ENCODE data around the gene GIPC2. TPM values are rescaled to one million over a fixed set of nuclear protein-coding genes. Genes with fewer than 3 reads are reported as not detected.

The GIPC2 gene
- total and polyA plus RNA-seq, 2 donors (not counting 1 experiment from before 2014, with no cell fraction given), result not detected

DNA sequence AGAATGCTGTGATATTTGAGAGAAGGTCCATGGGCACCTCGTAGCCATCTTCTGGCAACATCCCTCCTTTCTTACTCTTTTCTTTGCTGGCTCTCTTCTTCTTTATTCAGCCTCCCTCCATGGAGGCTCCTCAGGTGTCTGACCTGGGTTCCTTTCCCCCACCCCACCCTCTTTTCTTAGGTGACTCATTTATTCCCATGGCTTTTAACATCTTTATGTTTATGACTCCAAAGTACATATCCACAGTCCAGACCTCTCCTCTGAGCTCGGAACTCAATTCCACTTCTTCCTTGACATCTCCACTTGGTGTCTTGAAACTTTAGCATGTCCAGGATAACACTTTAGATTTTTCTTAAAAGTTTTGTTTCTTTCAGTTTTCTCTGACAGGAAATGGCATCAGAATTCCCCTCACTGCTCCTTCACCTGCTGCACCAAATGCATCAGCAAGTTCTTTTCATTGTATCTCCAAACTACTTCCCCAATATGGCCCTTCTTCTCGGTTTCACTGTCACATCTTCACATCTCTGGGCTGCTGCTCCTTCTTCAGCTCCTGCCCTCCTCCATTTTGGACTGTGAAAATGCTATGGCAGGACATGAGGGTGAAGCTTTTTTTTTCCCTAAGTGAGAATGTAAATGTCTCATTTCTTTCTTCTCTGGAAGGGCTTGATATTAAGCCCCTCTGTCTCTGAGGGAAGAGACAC lies 95.9 kb downstream of the GIPC2 start:
- Histone ChIP-seq H2AFZ (ENCODE audit: insufficient read depth, low read depth, low read length, poor library complexity, severe bottlenecking) (peak overlapping the region; percentile 84), H4K20me1 (ENCODE audit: control insufficient read depth, insufficient read depth, low read length, poor library complexity, severe bottlenecking) (no peaks in the 10 kb centered on the region), H3K9me3 (ENCODE audit: control extremely low read depth in 1 of 3, control insufficient read depth in 2 of 3, insufficient read depth in 1 of 3, low read length in 2 of 3) (no peaks in the 10 kb centered on the region), H3K27ac (ENCODE audit: low read length in 2 of 2) (peak overlapping the region in 1 of 2 donors; percentile 38), H3K36me3 (replicated peaks in 1 of 2; ENCODE audit: control extremely low read depth in 1 of 2, control insufficient read depth in 1 of 2, extremely low read depth in 1 of 2, insufficient read depth in 2 of 2, low read length in 1 of 2) (no peaks in the 10 kb centered on the region), H3K9ac (ENCODE audit: low read length) (no peak overlapping the region), H3K27me3 (replicated peaks in 1 of 4; ENCODE audit: control extremely low read depth in 1 of 4, control insufficient read depth in 3 of 4, insufficient read depth in 4 of 4, low read length in 3 of 4) (no peaks in the 10 kb centered on the region), H3K79me2 (ENCODE audit: control insufficient read depth, insufficient read depth, low read length) (no peaks in the 10 kb centered on the region), H3K4me2 (replicated peaks; ENCODE audit: low read depth, low read length, poor library complexity, severe bottlenecking) (no peak overlapping the region), H3K4me1 (ENCODE audit: control insufficient read depth in 2 of 2, insufficient read depth in 2 of 2, low read length in 2 of 2) (peaks cover 17 to 22% of the 10 kb centered on the region in 2 donors), H3K4me3 (ENCODE audit: control extremely low read depth in 1 of 5, extremely low read depth in 1 of 5, insufficient read depth in 1 of 5, low read depth in 2 of 5, low read length in 4 of 5) (no peak overlapping the region)
- ATAC-seq (ENCODE audit: low read depth), result no peak
- peak; percentile 21 for DNase-seq
- ChIA-PET CTCF (interaction anchor here (0.5 to 3.7 kb wide), 5 partner anchors 10 to 609 kb away, joined by 3 to 34 read pairs (median 5); no protein-coding TSS in a partner anchor), POLR2A (no interaction called here)
- Mint-ChIP-seq H3K27me3 (no peaks in the 10 kb centered on the region), H3K4me1 (peaks cover 28% of the 10 kb centered on the region), H3K4me3 (peak overlapping the region; percentile 38), H3K9me3 (ENCODE audit: insufficient read depth) (no peaks in the 10 kb centered on the region), H3K27ac (peak overlapping the region; percentile 2)
- intact Hi-C loops (cut with micrococcal nuclease), result no loop called here
- TF ChIP-seq, protein P1, sequence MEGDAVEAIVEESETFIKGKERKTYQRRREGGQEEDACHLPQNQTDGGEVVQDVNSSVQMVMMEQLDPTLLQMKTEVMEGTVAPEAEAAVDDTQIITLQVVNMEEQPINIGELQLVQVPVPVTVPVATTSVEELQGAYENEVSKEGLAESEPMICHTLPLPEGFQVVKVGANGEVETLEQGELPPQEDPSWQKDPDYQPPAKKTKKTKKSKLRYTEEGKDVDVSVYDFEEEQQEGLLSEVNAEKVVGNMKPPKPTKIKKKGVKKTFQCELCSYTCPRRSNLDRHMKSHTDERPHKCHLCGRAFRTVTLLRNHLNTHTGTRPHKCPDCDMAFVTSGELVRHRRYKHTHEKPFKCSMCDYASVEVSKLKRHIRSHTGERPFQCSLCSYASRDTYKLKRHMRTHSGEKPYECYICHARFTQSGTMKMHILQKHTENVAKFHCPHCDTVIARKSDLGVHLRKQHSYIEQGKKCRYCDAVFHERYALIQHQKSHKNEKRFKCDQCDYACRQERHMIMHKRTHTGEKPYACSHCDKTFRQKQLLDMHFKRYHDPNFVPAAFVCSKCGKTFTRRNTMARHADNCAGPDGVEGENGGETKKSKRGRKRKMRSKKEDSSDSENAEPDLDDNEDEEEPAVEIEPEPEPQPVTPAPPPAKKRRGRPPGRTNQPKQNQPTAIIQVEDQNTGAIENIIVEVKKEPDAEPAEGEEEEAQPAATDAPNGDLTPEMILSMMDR (IDR thresholded peaks at IDR 0.05), result no peak
- TF ChIP-seq EZH2 (IDR thresholded peaks at IDR 0.05; ENCODE audit: borderline replicate concordance, insufficient read depth, low read depth, low read length, poor library complexity, severe bottlenecking), result no peak
- 95% methylated on average over 2 of the region's 3 CpGs for WGBS (ENCODE audit: insufficient coverage)

GRCh38 chr1:78142736-78143135 lies 97.0 kb downstream of the GIPC2 start:
- peak overlapping the region; percentile 93 for H3K27ac Mint-ChIP-seq
- Histone ChIP-seq H4K20me1 (ENCODE audit: control insufficient read depth, insufficient read depth, low read length, poor library complexity, severe bottlenecking) (no peaks in the 10 kb centered on the region), H3K36me3 (replicated peaks in 1 of 2; ENCODE audit: control extremely low read depth in 1 of 2, control insufficient read depth in 1 of 2, extremely low read depth in 1 of 2, insufficient read depth in 2 of 2, low read length in 1 of 2) (no peaks in the 10 kb centered on the region), H3K9ac (ENCODE audit: low read length) (peak overlapping the region; percentile 63), H3K4me2 (replicated peaks; ENCODE audit: low read depth, low read length, poor library complexity, severe bottlenecking) (peak overlapping the region; percentile 67), H3K9me3 (ENCODE audit: control extremely low read depth in 1 of 3, control insufficient read depth in 2 of 3, insufficient read depth in 1 of 3, low read length in 2 of 3) (no peaks in the 10 kb centered on the region), H2AFZ (ENCODE audit: insufficient read depth, low read depth, low read length, poor library complexity, severe bottlenecking) (peak overlapping the region; percentile 84), H3K79me2 (ENCODE audit: control insufficient read depth, insufficient read depth, low read length) (no peaks in the 10 kb centered on the region), H3K27ac (ENCODE audit: low read length in 2 of 2) (peak overlapping the region; percentile 75 to 84), H3K27me3 (replicated peaks in 1 of 4; ENCODE audit: control extremely low read depth in 1 of 4, control insufficient read depth in 3 of 4, insufficient read depth in 4 of 4, low read length in 3 of 4) (no peaks in the 10 kb centered on the region), H3K4me3 (ENCODE audit: control extremely low read depth in 1 of 5, extremely low read depth in 1 of 5, insufficient read depth in 1 of 5, low read depth in 2 of 5, low read length in 4 of 5) (peak overlapping the region in 4 of 5 experiments; percentile 19 to 41 (median 36)), H3K4me1 (ENCODE audit: control insufficient read depth in 2 of 2, insufficient read depth in 2 of 2, low read length in 2 of 2) (peaks cover 17 to 22% of the 10 kb centered on the region in 2 donors)
- H3K27me3 Mint-ChIP-seq, result no peaks in the 10 kb centered on the region
- ChIA-PET CTCF (interaction anchor here (1.0 to 3.7 kb wide), 5 partner anchors 11 to 533 kb away, joined by 3 to 34 read pairs (median 6); no protein-coding TSS in a partner anchor), POLR2A (no interaction called here)
- no peaks in the 10 kb centered on the region for H3K9me3 Mint-ChIP-seq (ENCODE audit: insufficient read depth)
- H3K4me3 Mint-ChIP-seq, result peak overlapping the region; percentile 80
- ATAC-seq (ENCODE audit: low read depth) (no peak), DNase-seq (no peak)
- intact Hi-C loops (cut with micrococcal nuclease), result no loop called here
- no CpG with 5 or more reads among the region's 4 CpGs for WGBS (ENCODE audit: insufficient coverage)
- H3K4me1 Mint-ChIP-seq, result peaks cover 28% of the 10 kb centered on the region
- TF ChIP-seq EZH2 (IDR thresholded peaks at IDR 0.05; ENCODE audit: borderline replicate concordance, insufficient read depth, low read depth, low read length, poor library complexity, severe bottlenecking), result no peak
- TF ChIP-seq, protein P1 (IDR thresholded peaks at IDR 0.05), result no peak

Data from B cell (primary cell).